Astrocyte (in vitro differentiated cells and primary cell): ENCODE results near the gene ARHGEF11.
"Not testable (repeated sequence)": the region's sequence is repeated elsewhere in the genome, so short reads cannot be mapped to it uniquely, and the experiment has no call there.

ENCODE experiments used
- CTCF ChIP-seq: IDR thresholded peaks from 2 replicates; pipeline ENCODE4 v1.5.1; 2011; ENCODE audit warnings: low read depth, mild to moderate bottlenecking, inconsistent platforms, low read length, moderate library complexity; ENCODE audit not compliant: insufficient read depth
- EZH2 ChIP-seq: IDR thresholded peaks from 2 replicates; pipeline ENCODE4 v1.6.1; 2012; ENCODE audit warnings: mild to moderate bottlenecking, low read length, inconsistent platforms; ENCODE audit not compliant: insufficient read depth

- TF ChIP-seq CTCF, EZH2: not testable (repeated sequence)
These were observed 118.8 kb downstream of the ARHGEF11 start for GRCh38 chr1:156926695-156927094.
